Uterus (tissue), 4 donors: ENCODE results near the gene TRIM43B. TPM values are rescaled to one million over a fixed set of nuclear protein-coding genes. Genes with fewer than 3 reads are reported as not detected.
"Not testable (repeated sequence)": the region's sequence is repeated elsewhere in the genome, so short reads cannot be mapped to it uniquely, and the experiment has no call there.

ENCODE experiments used
- DNase-seq, 2 donors: peaks; one replicate each; pipeline ENCODE4 v3.0.0-alpha.2; 2019 to 2020
- H3K27ac ChIP-seq, 2 donors: fragments of 200-600 bp; sonication (generic); 1 replicate in 1 of 2; 2 replicates in 1 of 2; pipeline ENCODE4 v1.5.1; 2016 to 2018
- H3K27me3 ChIP-seq, 2 donors: fragments of 200-600 bp; sonication (generic); one replicate each; pipeline ENCODE4 v1.5.1; 2018 to 2019; ENCODE audit warnings: control low read depth in 1 of 2
- H3K36me3 ChIP-seq, 2 donors: fragments of 200-600 bp; sonication (generic); one replicate each; pipeline ENCODE4 v1.5.1; 2019; ENCODE audit warnings: control low read depth in 1 of 2
- H3K4me1 ChIP-seq, 2 donors: fragments of 200-600 bp; sonication (generic); one replicate each; pipeline ENCODE4 v1.5.1; 2018 to 2019; ENCODE audit warnings: control low read depth in 1 of 2
- H3K4me3 ChIP-seq, 2 donors: fragments of 200-600 bp; sonication (generic); 1 replicate in 1 of 2; 2 replicates in 1 of 2; pipeline ENCODE4 v1.5.1; 2018 to 2019; ENCODE audit warnings: mild to moderate bottlenecking in 1 of 2
- H3K9me3 ChIP-seq, 2 donors: fragments of 200-600 bp; sonication (generic); one replicate each; pipeline ENCODE4 v1.5.1; 2019; ENCODE audit warnings: control low read depth in 1 of 2
- CTCF ChIP-seq, 4 experiments: fragments of 200-600 bp in 2 of 4; fragments of 450-650 bp in 2 of 4; sonication (generic) in 2 of 4; IDR thresholded peaks; one replicate each; pipeline ENCODE4 v1.5.1; 2016 to 2019; ENCODE audit warnings: antibody characterized with exemption in 4 of 4, mild to moderate bottlenecking in 2 of 4, moderate library complexity in 1 of 4
- POLR2A ChIP-seq, 2 donors: fragments of 450-650 bp; IDR thresholded peaks; one replicate each; pipeline ENCODE4 v1.6.1; 2016; ENCODE audit warnings: antibody characterized with exemption in 2 of 2, mild to moderate bottlenecking in 1 of 2, moderate library complexity in 1 of 2
- intact Hi-C: fragments of 100-400 bp; cut with DNase I; formaldehyde crosslinking; loops from one replicate; pipeline ENCODE4 v1.15.1; 2023; ENCODE audit warnings: low total_unique reads
- total RNA-seq, 4 donors: library from RNA; depleted of rRNA in 3 of 4; stranded (reverse); fragments of >200 nt in 3 of 4; gene quantifications; one replicate each; pipeline versions ENCODE4 v1.1.0 to v1.2.4, GENCODE V29; 2014 to 2023
- donor health status: DM: yes; HTN: yes; CAD: no.

Gene TRIM43B
- total RNA-seq, 4 donors from 2014 or later, result not detected

- Histone ChIP-seq H3K4me3 (no peak overlapping the region), H3K27me3 (no peaks in the 10 kb centered on the region), H3K9me3 (no peaks in the 10 kb centered on the region), H3K36me3 (no peaks in the 10 kb centered on the region), H3K4me1 (no peaks in the 10 kb centered on the region), H3K27ac (no peak overlapping the region)
- DNase-seq, result no peak
- intact Hi-C loops, result no loop called here
- TF ChIP-seq CTCF (IDR thresholded peaks at IDR 0.05), result no peak
- no peak for TF ChIP-seq POLR2A (IDR thresholded peaks at IDR 0.05)
Measured at GRCh38 chr2:95524195-95524594, 39.6 kb upstream of the TRIM43B start.

- intact Hi-C loops, result no loop called here
- Histone ChIP-seq H3K9me3 (no peaks in the 10 kb centered on the region), H3K27me3 (no peaks in the 10 kb centered on the region), H3K4me1 (no peaks in the 10 kb centered on the region), H3K36me3 (no peaks in the 10 kb centered on the region), H3K4me3 (no peak overlapping the region), H3K27ac (no peak overlapping the region)
- no peak for TF ChIP-seq POLR2A (IDR thresholded peaks at IDR 0.05)
- TF ChIP-seq CTCF (IDR thresholded peaks at IDR 0.05), result no peak
- no peak for DNase-seq
Measured at GRCh38 chr2:95514718-95515117, 30.2 kb upstream of the TRIM43B start.

- DNase-seq, H3K36me3 ChIP-seq, H3K9me3 ChIP-seq, H3K27ac ChIP-seq, H3K4me3 ChIP-seq, intact Hi-C loops, H3K4me1 ChIP-seq, H3K27me3 ChIP-seq: not testable (repeated sequence)
Measured at GRCh38 chr2:95514226-95514625, 29.7 kb upstream of the TRIM43B start.

- DNase-seq, result no peak
- TF ChIP-seq POLR2A (IDR thresholded peaks at IDR 0.05), result no peak
- TF ChIP-seq CTCF (IDR thresholded peaks at IDR 0.05), result no peak
- intact Hi-C loops, result no loop called here
Measured at GRCh38 chr2:95509408-95509807, 24.9 kb upstream of the TRIM43B start.

GRCh38 chr2:95505222-95505621, 20.7 kb upstream of the TRIM43B start:
- Histone ChIP-seq H3K36me3 (no peaks in the 10 kb centered on the region), H3K9me3 (no peaks in the 10 kb centered on the region)
- no peak for DNase-seq

More at GRCh38 chr2:95509408-95509807, 24.9 kb upstream of the TRIM43B start:
- Histone ChIP-seq H3K4me1 (no peaks in the 10 kb centered on the region), H3K9me3 (no peaks in the 10 kb centered on the region), H3K27me3 (no peaks in the 10 kb centered on the region), H3K27ac (no peak overlapping the region), H3K4me3 (no peak overlapping the region), H3K36me3 (no peaks in the 10 kb centered on the region)

More at GRCh38 chr2:95505222-95505621, 20.7 kb upstream of the TRIM43B start:
- TF ChIP-seq POLR2A (IDR thresholded peaks at IDR 0.05) (no peak), CTCF (IDR thresholded peaks at IDR 0.05) (no peak)
- Histone ChIP-seq H3K4me3 (no peak overlapping the region), H3K4me1 (no peaks in the 10 kb centered on the region), H3K27ac (no peak overlapping the region), H3K27me3 (no peaks in the 10 kb centered on the region)
- intact Hi-C loops, result no loop called here
